DMS153 (cell line): ENCODE data around the gene RAB40C.
A peak's percentile ranks its signal among the peaks of the same experiment; 100 is the strongest.

ENCODE experiments used
- DNase-seq: peaks from one replicate; lab custom pipeline; 2025; lab: John Stamatoyannopoulos, UW

RAB40C gene

GRCh38 chr16:647173-647902 is 57.5 kb downstream of the RAB40C start:
- DNase-seq = no peak

- peak; percentile 5 for DNase-seq
Observed at GRCh38 chr16:648071-648780, 58.4 kb downstream of the RAB40C start.

- peak; percentile 84 for DNase-seq
Observed at GRCh38 chr16:648781-649589, 59.1 kb downstream of the RAB40C start, which contains the start of gene WDR90. WDR90 (plus strand) TSS chr16:649365; CDS start chr16:649417, 52 bp downstream.

- no peak for DNase-seq
Observed at GRCh38 chr16:649631-650030, 59.8 kb downstream of the RAB40C start.

- no peak for DNase-seq
Observed at GRCh38 chr16:651844-652243, 62.0 kb downstream of the RAB40C start.

- no peak for DNase-seq
Observed at GRCh38 chr16:652454-653305, 62.8 kb downstream of the RAB40C start.

- DNase-seq = no peak
Observed at GRCh38 chr16:654034-654433, 64.2 kb downstream of the RAB40C start.

- no peak for DNase-seq
Observed at GRCh38 chr16:657487-657886, 67.6 kb downstream of the RAB40C start.

GRCh38 chr16:658679-659571 is 69.1 kb downstream of the RAB40C start:
- no peak for DNase-seq

GRCh38 chr16:659618-660017 is 69.8 kb downstream of the RAB40C start:
- no peak for DNase-seq

GRCh38 chr16:660132-660458 is 70.2 kb downstream of the RAB40C start:
- DNase-seq = no peak

GRCh38 chr16:660459-661183 is 70.8 kb downstream of the RAB40C start:
- DNase-seq = peak; percentile 48

GRCh38 chr16:661184-661821 is 71.4 kb downstream of the RAB40C start:
- DNase-seq = no peak

GRCh38 chr16:662095-662494 is 72.2 kb downstream of the RAB40C start:
- no peak for DNase-seq

GRCh38 chr16:662597-662996 is 72.7 kb downstream of the RAB40C start:
- DNase-seq = no peak

- DNase-seq = no peak
Observed at GRCh38 chr16:666572-666971, 76.7 kb downstream of the RAB40C start.

- DNase-seq = no peak
Observed at GRCh38 chr16:667113-667779, 77.4 kb downstream of the RAB40C start.

GRCh38 chr16:667780-668518 is 78.1 kb downstream of the RAB40C start, which contains the start of gene RHOT2:
RHOT2 (plus strand) TSS chr16:668132; CDS start chr16:668200, 68 bp downstream.
- peak; percentile 72 for DNase-seq
